Adipocyte (in vitro differentiated cells): ENCODE results near the gene KDM5C.
"Not testable (repeated sequence)": the region's sequence is repeated elsewhere in the genome, so short reads cannot be mapped to it uniquely, and the experiment has no call there.

ENCODE experiments used
- DNase-seq: peaks from one replicate; pipeline ENCODE4 v3.0.0-alpha.2; 2015; ENCODE audit warnings: low read depth
- H3K27me3 ChIP-seq: replicated peaks from 2 replicates; pipeline ENCODE4 v1.7.0; 2013; ENCODE audit warnings: mild to moderate bottlenecking, low read length, moderate library complexity; ENCODE audit not compliant: control insufficient read depth, insufficient read depth
- H3K36me3 ChIP-seq: 2 replicates; pipeline ENCODE4 v1.7.0; 2013; ENCODE audit warnings: low read length, mild to moderate bottlenecking, moderate library complexity; ENCODE audit not compliant: control insufficient read depth, insufficient read depth, severe bottlenecking
- H3K4me1 ChIP-seq: 2 replicates; pipeline ENCODE4 v1.7.0; 2013; ENCODE audit warnings: mild to moderate bottlenecking, low read length, moderate library complexity; ENCODE audit not compliant: control insufficient read depth, insufficient read depth
- H3K4me3 ChIP-seq: 2 replicates; pipeline ENCODE4 v1.7.0; 2013; ENCODE audit warnings: mild to moderate bottlenecking, low read length, moderate library complexity
- H3K9ac ChIP-seq: 2 replicates; pipeline ENCODE4 v1.7.0; 2013; ENCODE audit warnings: mild to moderate bottlenecking, low read length, moderate library complexity
- H3K9me3 ChIP-seq: 2 replicates; pipeline ENCODE4 v1.7.0; 2013; ENCODE audit warnings: mild to moderate bottlenecking, low read length, moderate library complexity; ENCODE audit not compliant: control insufficient read depth

KDM5C gene

GRCh38 chrX:53184836-53185235 is 40.2 kb downstream of the KDM5C start:
- Histone ChIP-seq H3K27me3 (no peaks in the 10 kb centered on the region), H3K36me3 (no peaks in the 10 kb centered on the region), H3K4me1 (no peaks in the 10 kb centered on the region), H3K4me3 (no peak overlapping the region), H3K9ac (no peak overlapping the region), H3K9me3 (peaks cover 1% of the 10 kb centered on the region)
- peak; percentile 43 for DNase-seq

GRCh38 chrX:53171356-53171755 is 53.7 kb downstream of the KDM5C start:
- DNase-seq: no peak
- Histone ChIP-seq H3K4me1 (no peaks in the 10 kb centered on the region), H3K4me3 (no peak overlapping the region), H3K9ac (no peak overlapping the region), H3K9me3 (peaks cover 4% of the 10 kb centered on the region), H3K27me3 (no peaks in the 10 kb centered on the region), H3K36me3 (no peaks in the 10 kb centered on the region)

- no peaks in the 10 kb centered on the region for H3K4me1 ChIP-seq
- no peak for DNase-seq
- H3K9me3 ChIP-seq: no peaks in the 10 kb centered on the region
- H3K36me3 ChIP-seq: no peaks in the 10 kb centered on the region
- peaks cover 14% of the 10 kb centered on the region for H3K27me3 ChIP-seq
- no peak overlapping the region for H3K4me3 ChIP-seq
- no peak overlapping the region for H3K9ac ChIP-seq
Observed at GRCh38 chrX:53166103-53166502, 58.9 kb downstream of the KDM5C start.

- not testable (repeated sequence) for H3K9me3 ChIP-seq, H3K36me3 ChIP-seq, DNase-seq, H3K9ac ChIP-seq, H3K4me3 ChIP-seq, H3K4me1 ChIP-seq
- H3K27me3 ChIP-seq: peaks cover 16% of the 10 kb centered on the region
Observed at GRCh38 chrX:53164566-53164965, 60.4 kb downstream of the KDM5C start.

- Histone ChIP-seq H3K36me3 (no peaks in the 10 kb centered on the region), H3K9ac (no peak overlapping the region), H3K27me3 (peaks cover 16% of the 10 kb centered on the region), H3K4me1 (no peaks in the 10 kb centered on the region), H3K9me3 (no peaks in the 10 kb centered on the region), H3K4me3 (no peak overlapping the region)
- no peak for DNase-seq
Observed at GRCh38 chrX:53163436-53163835, 61.6 kb downstream of the KDM5C start.

GRCh38 chrX:53160297-53160983 is 64.6 kb downstream of the KDM5C start:
- H3K4me3 ChIP-seq: no peak overlapping the region
- DNase-seq: no peak
- no peaks in the 10 kb centered on the region for H3K9me3 ChIP-seq
- H3K4me1 ChIP-seq: no peaks in the 10 kb centered on the region
- H3K27me3 ChIP-seq: peaks cover 14% of the 10 kb centered on the region
- H3K9ac ChIP-seq: no peak overlapping the region
- no peaks in the 10 kb centered on the region for H3K36me3 ChIP-seq

- no peak for DNase-seq
- H3K4me1 ChIP-seq: no peaks in the 10 kb centered on the region
Observed at GRCh38 chrX:53159184-53159583, 65.8 kb downstream of the KDM5C start.

GRCh38 chrX:53156207-53156596 is 68.8 kb downstream of the KDM5C start:
- Histone ChIP-seq H3K9ac (no peak overlapping the region), H3K4me3 (no peak overlapping the region), H3K36me3 (no peaks in the 10 kb centered on the region), H3K4me1 (no peaks in the 10 kb centered on the region), H3K9me3 (no peaks in the 10 kb centered on the region), H3K27me3 (peaks cover 22% of the 10 kb centered on the region)
- DNase-seq: no peak

More at GRCh38 chrX:53159184-53159583, 65.8 kb downstream of the KDM5C start:
- H3K36me3 ChIP-seq: no peaks in the 10 kb centered on the region
- no peak overlapping the region for H3K4me3 ChIP-seq
- no peaks in the 10 kb centered on the region for H3K9me3 ChIP-seq
- H3K9ac ChIP-seq: no peak overlapping the region
- H3K27me3 ChIP-seq: peaks cover 12% of the 10 kb centered on the region

- Histone ChIP-seq H3K4me1 (no peaks in the 10 kb centered on the region), H3K9me3 (no peaks in the 10 kb centered on the region), H3K4me3 (no peak overlapping the region), H3K27me3 (peaks cover 22% of the 10 kb centered on the region), H3K9ac (no peak overlapping the region), H3K36me3 (no peaks in the 10 kb centered on the region)
- no peak for DNase-seq
Observed at GRCh38 chrX:53155512-53156206, 69.3 kb downstream of the KDM5C start.

GRCh38 chrX:53153581-53153980 is 71.4 kb downstream of the KDM5C start:
- Histone ChIP-seq H3K9ac (no peak overlapping the region), H3K36me3 (no peaks in the 10 kb centered on the region), H3K4me1 (no peaks in the 10 kb centered on the region), H3K4me3 (no peak overlapping the region), H3K27me3 (peaks cover 20% of the 10 kb centered on the region), H3K9me3 (no peaks in the 10 kb centered on the region)
- no peak for DNase-seq
